GM13976 (cell line): ENCODE measurements around the gene NHLRC2.

Experiments used
- DNase-seq: peaks from one replicate; pipeline ENCODE4 v3.0.0; 2012; ENCODE audit warnings: low spot score
- CTCF ChIP-seq: IDR thresholded peaks from 2 replicates; pipeline ENCODE4 v1.5.1; 2012; ENCODE audit warnings: borderline replicate concordance, mild to moderate bottlenecking; ENCODE audit not compliant: insufficient read depth; ENCODE audit errors: extremely low read depth, missing control alignments, control extremely low read depth
- in situ Hi-C: fragments of 300-500 bp; cut with MboI; formaldehyde crosslinking; loops from one replicate; pipeline ENCODE4 v1.12.0; 2022; ENCODE audit warnings: low sequenced_read_pairs, mixed read lengths, inconsistent platforms; ENCODE audit not compliant: unreplicated experiment

The NHLRC2 gene

GRCh38 chr10:113872139-113873030 lies 17.9 kb downstream of the NHLRC2 start:
- in situ Hi-C loops, result no loop called here
- TF ChIP-seq CTCF, result no peak
- no peak for DNase-seq

DNA sequence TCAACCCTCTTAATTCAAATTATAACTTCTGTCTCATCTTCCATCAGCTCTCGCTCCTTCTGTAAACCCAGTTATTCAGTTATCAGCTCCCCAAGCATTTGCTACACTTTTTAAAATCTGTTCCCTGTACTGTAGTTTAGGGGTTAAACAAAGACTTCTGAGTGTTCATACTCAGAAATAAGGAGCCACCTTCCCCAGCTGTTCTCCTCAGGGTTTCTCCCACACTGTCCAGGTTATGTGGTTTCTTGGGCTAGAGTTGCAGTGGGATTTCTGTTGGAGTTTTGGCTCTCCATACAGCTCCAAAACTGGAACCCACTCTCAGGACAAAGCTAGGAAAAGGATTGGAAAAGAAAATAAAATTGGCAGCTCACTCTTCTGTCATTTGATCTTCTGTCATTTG lies 20.8 kb downstream of the NHLRC2 start:
- in situ Hi-C loops, result no loop called here
- TF ChIP-seq CTCF, result no peak
- no peak for DNase-seq

DNA sequence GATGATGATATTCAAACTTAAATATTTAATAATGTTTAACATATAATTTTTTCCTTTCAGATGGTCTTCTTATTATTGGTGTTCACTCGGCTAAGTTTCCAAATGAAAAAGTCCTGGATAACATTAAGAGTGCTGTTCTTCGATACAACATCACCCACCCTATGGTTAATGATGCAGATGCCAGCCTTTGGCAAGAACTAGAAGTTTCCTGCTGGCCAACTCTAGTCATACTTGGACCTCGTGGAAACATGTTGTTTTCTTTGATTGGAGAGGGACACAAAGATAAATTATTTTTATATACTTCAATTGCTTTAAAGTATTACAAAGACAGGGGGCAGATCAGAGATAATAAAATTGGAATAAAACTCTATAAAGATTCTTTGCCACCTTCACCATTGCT lies 22.0 kb downstream of the NHLRC2 start:
- in situ Hi-C loops, result no loop called here
- TF ChIP-seq CTCF, result no peak
- no peak for DNase-seq

DNA sequence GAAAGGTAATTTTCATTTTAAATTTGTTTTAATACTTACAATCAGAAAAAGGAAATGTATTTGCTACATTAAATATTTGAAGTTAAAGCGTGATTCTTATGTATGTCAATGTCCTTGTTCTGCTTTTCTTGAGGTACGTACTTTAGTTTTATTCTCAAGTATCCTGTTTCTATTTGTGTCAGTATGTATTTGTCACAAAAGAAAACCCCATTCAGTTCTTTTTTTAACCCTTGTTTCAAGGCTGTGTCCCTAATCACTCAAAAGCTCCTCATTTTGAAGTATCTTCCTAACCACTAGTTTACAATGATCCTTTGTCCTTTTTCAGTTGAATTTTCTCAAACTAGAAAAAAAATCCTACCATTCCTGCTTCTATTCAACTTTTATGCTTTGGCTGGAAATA lies 25.2 kb downstream of the NHLRC2 start:
- peak; percentile 22 for DNase-seq
- in situ Hi-C loops, result no loop called here

DNA sequence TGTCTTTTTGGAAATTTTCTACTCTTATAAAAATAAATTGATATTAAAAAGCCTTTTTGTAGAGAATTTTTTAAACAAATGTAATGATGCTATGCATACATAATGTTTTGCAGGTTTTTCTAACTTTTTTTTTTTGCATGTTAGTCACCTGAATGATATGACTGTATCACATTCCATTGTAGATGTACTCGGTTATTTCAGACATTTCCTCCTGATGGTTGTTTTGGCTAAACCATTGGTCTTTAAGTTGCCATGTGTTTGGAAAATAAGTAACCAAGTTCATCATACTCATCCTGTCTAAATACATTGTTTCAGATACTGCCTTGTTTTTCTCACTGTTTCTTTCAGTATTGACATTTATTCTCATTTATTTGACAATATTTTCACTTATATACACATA lies 25.8 kb downstream of the NHLRC2 start:
- in situ Hi-C loops, result no loop called here
- DNase-seq, result no peak
- TF ChIP-seq CTCF, result no peak

More for the DNA sequence above, 25.2 kb downstream of the NHLRC2 start:
- TF ChIP-seq CTCF, result no peak

DNA sequence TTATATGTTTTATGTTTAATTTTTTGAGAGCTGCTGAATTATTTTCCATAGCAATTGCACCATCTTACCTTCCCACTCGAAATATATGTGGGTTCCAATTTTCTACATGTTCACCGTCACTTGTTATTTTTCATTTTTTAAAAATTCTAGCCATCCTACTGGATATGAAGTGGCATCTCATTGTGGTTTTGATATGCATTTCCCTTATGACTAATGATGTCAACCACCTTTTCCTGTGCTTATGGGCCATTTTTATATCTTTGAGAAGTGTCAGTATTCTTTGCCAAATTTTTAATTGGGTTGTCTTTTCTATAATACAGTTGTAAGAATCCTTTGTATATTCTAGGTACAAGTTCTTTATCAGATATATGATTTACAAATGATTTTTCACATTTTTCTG lies 27.8 kb downstream of the NHLRC2 start:
- in situ Hi-C loops, result no loop called here
- TF ChIP-seq CTCF, result no peak
- DNase-seq, result no peak

DNA sequence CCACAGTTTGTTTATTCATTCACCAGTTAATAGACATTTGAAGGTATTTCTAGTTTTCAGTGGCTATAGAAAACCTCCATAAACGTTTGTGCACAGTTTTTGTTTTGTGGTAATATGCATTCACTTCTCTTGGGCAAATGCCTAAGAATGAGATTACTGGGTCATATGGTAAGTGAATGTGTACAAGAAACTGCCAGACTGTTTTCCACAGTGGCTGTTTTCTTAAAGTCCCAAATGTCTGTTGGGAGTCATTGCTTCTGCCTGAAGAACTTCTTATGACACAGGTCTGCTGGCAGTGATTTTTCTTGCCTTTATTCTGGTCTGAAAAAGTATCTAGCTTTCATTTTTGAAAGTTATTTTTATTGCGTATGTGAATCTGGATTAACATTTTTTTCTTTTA lies 35.5 kb downstream of the NHLRC2 start:
- in situ Hi-C loops, result no loop called here
- no peak for DNase-seq
- no peak for TF ChIP-seq CTCF
